Measurements from ENCODE around the gene TEX26. TPM values are rescaled to one million over a fixed set of nuclear protein-coding genes. Genes with fewer than 3 reads are reported as not detected.
A peak's percentile ranks its signal among the peaks of the same experiment; 100 is the strongest.

The TEX26 gene
- total RNA-seq, 2 experiments from 2014 or later = not detected

DNA sequence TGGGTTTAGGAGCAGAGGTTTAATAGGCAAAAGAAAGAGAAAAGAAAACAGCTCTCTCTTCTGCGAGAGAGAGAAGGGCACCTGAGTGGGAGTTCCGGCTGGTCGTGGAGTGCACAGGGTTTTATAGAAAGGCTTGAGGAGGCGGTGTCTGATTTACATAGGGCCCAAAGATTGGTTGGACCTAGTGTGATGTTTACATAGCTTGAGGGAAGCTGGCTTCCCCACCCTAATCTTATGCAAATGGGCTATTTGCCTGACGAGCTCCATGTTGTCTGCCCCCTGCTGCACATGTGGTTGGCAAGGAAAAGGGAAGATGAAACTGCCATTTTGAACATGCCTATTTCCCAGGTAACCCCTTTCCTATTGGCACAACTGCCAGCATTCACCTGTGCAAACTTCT lies 47.9 kb upstream of the TEX26 start:
- ChIA-PET POLR2A (no interaction called here), CTCF (ENCODE audit: unreplicated experiment) (no interaction called here)
- Histone ChIP-seq H2AFZ (ENCODE audit: low read length) (no peak overlapping the region), H3K36me3 (ENCODE audit: insufficient read depth, low read length) (no peaks in the 10 kb centered on the region), H3K4me2 (ENCODE audit: low read length) (no peak overlapping the region), H4K20me1 (ENCODE audit: insufficient read depth, low read length) (no peaks in the 10 kb centered on the region), H3K27ac (ENCODE audit: low read depth, low read length, poor library complexity, severe bottlenecking) (no peak overlapping the region), H3K79me2 (ENCODE audit: insufficient read depth, low read depth, low read length) (no peaks in the 10 kb centered on the region), H3K9me3 (ENCODE audit: low read length) (no peaks in the 10 kb centered on the region), H3K4me3 (ENCODE audit: low read depth, low read length, poor library complexity, severe bottlenecking) (no peak overlapping the region), H3K4me1 (ENCODE audit: insufficient read depth, low read length, poor library complexity, severe bottlenecking) (no peaks in the 10 kb centered on the region), H3K9me2 (ENCODE audit: insufficient read depth, low read length) (no peaks in the 10 kb centered on the region)
- intact Hi-C loops (cut with micrococcal nuclease; ENCODE audit: unreplicated experiment) = no loop called here
- TF ChIP-seq EZH2phosphoT487 (IDR thresholded peaks at IDR 0.05; ENCODE audit: borderline replicate concordance, low read depth, low read length) = no peak
- TF ChIP-seq, protein P1, sequence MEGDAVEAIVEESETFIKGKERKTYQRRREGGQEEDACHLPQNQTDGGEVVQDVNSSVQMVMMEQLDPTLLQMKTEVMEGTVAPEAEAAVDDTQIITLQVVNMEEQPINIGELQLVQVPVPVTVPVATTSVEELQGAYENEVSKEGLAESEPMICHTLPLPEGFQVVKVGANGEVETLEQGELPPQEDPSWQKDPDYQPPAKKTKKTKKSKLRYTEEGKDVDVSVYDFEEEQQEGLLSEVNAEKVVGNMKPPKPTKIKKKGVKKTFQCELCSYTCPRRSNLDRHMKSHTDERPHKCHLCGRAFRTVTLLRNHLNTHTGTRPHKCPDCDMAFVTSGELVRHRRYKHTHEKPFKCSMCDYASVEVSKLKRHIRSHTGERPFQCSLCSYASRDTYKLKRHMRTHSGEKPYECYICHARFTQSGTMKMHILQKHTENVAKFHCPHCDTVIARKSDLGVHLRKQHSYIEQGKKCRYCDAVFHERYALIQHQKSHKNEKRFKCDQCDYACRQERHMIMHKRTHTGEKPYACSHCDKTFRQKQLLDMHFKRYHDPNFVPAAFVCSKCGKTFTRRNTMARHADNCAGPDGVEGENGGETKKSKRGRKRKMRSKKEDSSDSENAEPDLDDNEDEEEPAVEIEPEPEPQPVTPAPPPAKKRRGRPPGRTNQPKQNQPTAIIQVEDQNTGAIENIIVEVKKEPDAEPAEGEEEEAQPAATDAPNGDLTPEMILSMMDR (conservative IDR thresholded peaks at IDR 0.05; ENCODE audit: low read length) = no peak
- no peak for DNase-seq (ENCODE audit: low spot score)
- no TSS peak for BruUV-seq (replicated peaks)

DNA sequence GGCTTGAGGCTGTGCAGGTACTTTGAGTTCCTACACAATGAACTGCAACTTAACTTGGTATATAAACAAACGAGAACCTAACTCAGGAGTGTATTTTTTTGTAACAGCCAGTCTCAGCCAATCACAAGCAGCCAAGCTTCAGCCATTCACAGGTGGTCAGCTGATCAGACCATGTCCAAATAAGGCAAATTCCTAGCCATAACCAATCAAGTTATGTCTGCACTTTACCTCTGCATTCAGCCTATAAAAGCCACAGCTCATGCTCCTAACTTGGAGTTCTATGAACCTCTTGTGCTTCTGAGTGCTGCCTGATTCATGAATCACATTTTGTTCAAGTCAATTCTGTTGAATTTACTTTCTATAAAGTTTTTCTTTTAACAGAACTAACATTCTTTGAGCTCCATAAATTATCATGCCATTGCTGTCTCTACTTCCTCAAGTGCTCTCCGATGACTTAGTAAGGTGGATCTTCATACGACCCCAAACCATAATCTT lies 43.2 kb upstream of the TEX26 start:
- Histone ChIP-seq H3K4me2 (ENCODE audit: low read length) (no peak overlapping the region), H3K9me3 (ENCODE audit: low read length) (no peaks in the 10 kb centered on the region), H2AFZ (ENCODE audit: low read length) (no peak overlapping the region), H3K9me2 (ENCODE audit: insufficient read depth, low read length) (no peaks in the 10 kb centered on the region), H3K36me3 (ENCODE audit: insufficient read depth, low read length) (no peaks in the 10 kb centered on the region), H3K27ac (ENCODE audit: low read depth, low read length, poor library complexity, severe bottlenecking) (no peak overlapping the region), H3K4me1 (ENCODE audit: insufficient read depth, low read length, poor library complexity, severe bottlenecking) (no peaks in the 10 kb centered on the region), H4K20me1 (ENCODE audit: insufficient read depth, low read length) (no peaks in the 10 kb centered on the region), H3K79me2 (ENCODE audit: insufficient read depth, low read depth, low read length) (no peaks in the 10 kb centered on the region), H3K4me3 (ENCODE audit: low read depth, low read length, poor library complexity, severe bottlenecking) (no peak overlapping the region)
- intact Hi-C loops (cut with micrococcal nuclease; ENCODE audit: unreplicated experiment) = no loop called here
- TF ChIP-seq, protein P1 (conservative IDR thresholded peaks at IDR 0.05; ENCODE audit: low read length) = no peak
- TF ChIP-seq EZH2phosphoT487 (IDR thresholded peaks at IDR 0.05; ENCODE audit: borderline replicate concordance, low read depth, low read length) = no peak
- POLR2A ChIA-PET = interaction anchor here (0.6 kb wide), 1 partner anchor 25 kb away, joined by 3 read pairs; no protein-coding TSS in a partner anchor
- CTCF ChIA-PET (ENCODE audit: unreplicated experiment) = interaction anchor here (0.6 kb wide), 1 partner anchor 152 kb away, joined by 3 read pairs; no protein-coding TSS in a partner anchor
- no peak for DNase-seq (ENCODE audit: low spot score)
- BruUV-seq (replicated peaks) = no TSS peak

DNA sequence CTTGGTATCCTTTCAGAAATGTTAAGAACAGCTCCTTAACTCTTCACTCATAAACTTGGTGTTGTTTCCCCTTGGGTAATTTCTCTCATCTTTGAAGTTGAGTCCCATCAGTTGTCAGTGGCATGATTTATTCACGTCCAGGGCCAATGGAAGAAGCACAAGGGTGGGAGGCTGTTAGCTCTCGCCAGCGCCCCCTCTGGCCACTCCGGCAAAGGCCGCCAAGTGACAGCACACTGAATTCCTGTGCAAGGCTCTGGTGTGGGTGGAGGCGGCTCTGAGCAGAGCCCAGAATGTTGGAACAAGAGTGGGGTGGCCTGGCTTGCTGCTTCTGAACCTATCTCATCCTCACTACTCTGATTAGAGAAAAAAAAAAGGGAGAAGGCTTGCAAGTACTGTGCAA lies 39.5 kb upstream of the TEX26 start:
- no peaks in the 10 kb centered on the region for H3K4me1 ChIP-seq (ENCODE audit: insufficient read depth, low read length, poor library complexity, severe bottlenecking)
- no peak overlapping the region for H3K27ac ChIP-seq (ENCODE audit: low read depth, low read length, poor library complexity, severe bottlenecking)
- H3K36me3 ChIP-seq (ENCODE audit: insufficient read depth, low read length) = no peaks in the 10 kb centered on the region
- H3K4me3 ChIP-seq (ENCODE audit: low read depth, low read length, poor library complexity, severe bottlenecking) = no peak overlapping the region
- H3K79me2 ChIP-seq (ENCODE audit: insufficient read depth, low read depth, low read length) = no peaks in the 10 kb centered on the region
- no TSS peak for BruUV-seq (replicated peaks)
- no peaks in the 10 kb centered on the region for H3K9me3 ChIP-seq (ENCODE audit: low read length)
- intact Hi-C loops (cut with micrococcal nuclease; ENCODE audit: unreplicated experiment) = no loop called here
- H4K20me1 ChIP-seq (ENCODE audit: insufficient read depth, low read length) = no peaks in the 10 kb centered on the region
- ChIA-PET POLR2A (interaction anchor here (0.8 kb wide), 1 partner anchor 9 kb away, joined by 3 read pairs; no protein-coding TSS in a partner anchor), CTCF (ENCODE audit: unreplicated experiment) (interaction anchor here (0.5 kb wide), 1 partner anchor 37 kb away, joined by 3 read pairs; no protein-coding TSS in a partner anchor)
- H3K9me2 ChIP-seq (ENCODE audit: insufficient read depth, low read length) = no peaks in the 10 kb centered on the region
- no peak overlapping the region for H3K4me2 ChIP-seq (ENCODE audit: low read length)
- TF ChIP-seq EZH2phosphoT487 (IDR thresholded peaks at IDR 0.05; ENCODE audit: borderline replicate concordance, low read depth, low read length) = no peak
- TF ChIP-seq, protein P1 (conservative IDR thresholded peaks at IDR 0.05; ENCODE audit: low read length) = peak; percentile 77
- H2AFZ ChIP-seq (ENCODE audit: low read length) = no peak overlapping the region
- DNase-seq (ENCODE audit: low spot score) = peak; percentile 22

Measured in OCI-LY7 (cell line).